ENCODE results near the gene AIF1.
"Not testable (repeated sequence)": the region's sequence is repeated elsewhere in the genome, so short reads cannot be mapped to it uniquely, and the experiment has no call there.

AIF1 gene

GRCh38 chr6:31585491-31585890 lies 29.5 kb upstream of the AIF1 start:
- Histone ChIP-seq H3K9me3 (ENCODE audit: control insufficient read depth, low read length) (no peaks in the 10 kb centered on the region), H3K9ac (ENCODE audit: low read length) (no peak overlapping the region), H3K4me1 (ENCODE audit: control insufficient read depth, insufficient read depth, low read length) (peaks cover 8% of the 10 kb centered on the region), H3K27me3 (replicated peaks; ENCODE audit: control insufficient read depth, insufficient read depth, low read length) (no peaks in the 10 kb centered on the region), H3K36me3 (ENCODE audit: control insufficient read depth, insufficient read depth, low read length, severe bottlenecking) (no peaks in the 10 kb centered on the region), H3K4me3 (ENCODE audit: low read length) (no peak overlapping the region)
- DNase-seq (ENCODE audit: low read depth): no peak

GRCh38 chr6:31586008-31586407 lies 29.0 kb upstream of the AIF1 start, which contains the start of gene LST1:
Gene LST1, plus strand, starts transcription at chr6:31586277. Its CDS starts 1,023 bp downstream, at chr6:31587300.
- no peak for DNase-seq (ENCODE audit: low read depth)

GRCh38 chr6:31586599-31587281 lies 28.3 kb upstream of the AIF1 start:
- peaks cover 2% of the 10 kb centered on the region for H3K4me1 ChIP-seq (ENCODE audit: control insufficient read depth, insufficient read depth, low read length)
- H3K9me3 ChIP-seq (ENCODE audit: control insufficient read depth, low read length): no peaks in the 10 kb centered on the region
- no peaks in the 10 kb centered on the region for H3K27me3 ChIP-seq (replicated peaks; ENCODE audit: control insufficient read depth, insufficient read depth, low read length)
- no peak overlapping the region for H3K9ac ChIP-seq (ENCODE audit: low read length)
- H3K36me3 ChIP-seq (ENCODE audit: control insufficient read depth, insufficient read depth, low read length, severe bottlenecking): no peaks in the 10 kb centered on the region
- no peak for DNase-seq (ENCODE audit: low read depth)
- H3K4me3 ChIP-seq (ENCODE audit: low read length): no peak overlapping the region

More at GRCh38 chr6:31586008-31586407, 29.0 kb upstream of the AIF1 start, which contains the start of gene LST1:
- H3K4me1 ChIP-seq (ENCODE audit: control insufficient read depth, insufficient read depth, low read length): peaks cover 6% of the 10 kb centered on the region
- no peaks in the 10 kb centered on the region for H3K9me3 ChIP-seq (ENCODE audit: control insufficient read depth, low read length)
- H3K36me3 ChIP-seq (ENCODE audit: control insufficient read depth, insufficient read depth, low read length, severe bottlenecking): no peaks in the 10 kb centered on the region
- no peak within 1 kb of the TSS for H3K9ac ChIP-seq (ENCODE audit: low read length)
- no peak within 1 kb of the TSS for H3K4me3 ChIP-seq (ENCODE audit: low read length)
- H3K27me3 ChIP-seq (replicated peaks; ENCODE audit: control insufficient read depth, insufficient read depth, low read length): no peaks in the 10 kb centered on the region

GRCh38 chr6:31587791-31588777 lies 26.9 kb upstream of the AIF1 start:
- Histone ChIP-seq H3K9me3 (ENCODE audit: control insufficient read depth, low read length) (no peaks in the 10 kb centered on the region), H3K36me3 (ENCODE audit: control insufficient read depth, insufficient read depth, low read length, severe bottlenecking) (no peaks in the 10 kb centered on the region), H3K27me3 (replicated peaks; ENCODE audit: control insufficient read depth, insufficient read depth, low read length) (no peaks in the 10 kb centered on the region), H3K9ac (ENCODE audit: low read length) (no peak overlapping the region), H3K4me1 (ENCODE audit: control insufficient read depth, insufficient read depth, low read length) (no peaks in the 10 kb centered on the region), H3K4me3 (ENCODE audit: low read length) (no peak overlapping the region)
- no peak for DNase-seq (ENCODE audit: low read depth)

- Histone ChIP-seq H3K36me3 (ENCODE audit: control insufficient read depth, insufficient read depth, low read length, severe bottlenecking) (no peaks in the 10 kb centered on the region), H3K9ac (ENCODE audit: low read length) (no peak overlapping the region), H3K4me3 (ENCODE audit: low read length) (no peak overlapping the region), H3K27me3 (replicated peaks; ENCODE audit: control insufficient read depth, insufficient read depth, low read length) (no peaks in the 10 kb centered on the region), H3K9me3 (ENCODE audit: control insufficient read depth, low read length) (no peaks in the 10 kb centered on the region), H3K4me1 (ENCODE audit: control insufficient read depth, insufficient read depth, low read length) (no peaks in the 10 kb centered on the region)
- DNase-seq (ENCODE audit: low read depth): no peak
Measured at GRCh38 chr6:31588871-31589650, 26.0 kb upstream of the AIF1 start.

GRCh38 chr6:31590691-31591090 lies 24.3 kb upstream of the AIF1 start:
- not testable (repeated sequence) for H3K4me1 ChIP-seq (ENCODE audit: control insufficient read depth, insufficient read depth, low read length); H3K4me3 ChIP-seq (ENCODE audit: low read length); DNase-seq (ENCODE audit: low read depth)

GRCh38 chr6:31592396-31592771 lies 22.6 kb upstream of the AIF1 start:
- H3K4me3 ChIP-seq (ENCODE audit: low read length): no peak overlapping the region

More at GRCh38 chr6:31590691-31591090, 24.3 kb upstream of the AIF1 start:
- H3K27me3 ChIP-seq (replicated peaks; ENCODE audit: control insufficient read depth, insufficient read depth, low read length); H3K9me3 ChIP-seq (ENCODE audit: control insufficient read depth, low read length); H3K36me3 ChIP-seq (ENCODE audit: control insufficient read depth, insufficient read depth, low read length, severe bottlenecking); H3K9ac ChIP-seq (ENCODE audit: low read length): not testable (repeated sequence)

GRCh38 chr6:31597006-31597405 lies 18.0 kb upstream of the AIF1 start:
- Histone ChIP-seq H3K9ac (ENCODE audit: low read length) (no peak overlapping the region), H3K4me3 (ENCODE audit: low read length) (no peak overlapping the region), H3K27me3 (replicated peaks; ENCODE audit: control insufficient read depth, insufficient read depth, low read length) (no peaks in the 10 kb centered on the region), H3K4me1 (ENCODE audit: control insufficient read depth, insufficient read depth, low read length) (no peaks in the 10 kb centered on the region), H3K9me3 (ENCODE audit: control insufficient read depth, low read length) (no peaks in the 10 kb centered on the region), H3K36me3 (ENCODE audit: control insufficient read depth, insufficient read depth, low read length, severe bottlenecking) (no peaks in the 10 kb centered on the region)
- DNase-seq (ENCODE audit: low read depth): peak; percentile 41

More at GRCh38 chr6:31592396-31592771, 22.6 kb upstream of the AIF1 start:
- no peaks in the 10 kb centered on the region for H3K9me3 ChIP-seq (ENCODE audit: control insufficient read depth, low read length)
- no peaks in the 10 kb centered on the region for H3K4me1 ChIP-seq (ENCODE audit: control insufficient read depth, insufficient read depth, low read length)
- no peak for DNase-seq (ENCODE audit: low read depth)
- H3K27me3 ChIP-seq (replicated peaks; ENCODE audit: control insufficient read depth, insufficient read depth, low read length): no peaks in the 10 kb centered on the region
- H3K36me3 ChIP-seq (ENCODE audit: control insufficient read depth, insufficient read depth, low read length, severe bottlenecking): no peaks in the 10 kb centered on the region
- no peak overlapping the region for H3K9ac ChIP-seq (ENCODE audit: low read length)

- Histone ChIP-seq H3K4me1 (ENCODE audit: control insufficient read depth, insufficient read depth, low read length) (no peaks in the 10 kb centered on the region), H3K9ac (ENCODE audit: low read length) (no peak overlapping the region)
- no peak for DNase-seq (ENCODE audit: low read depth)
Measured at GRCh38 chr6:31607317-31607716, 7.7 kb upstream of the AIF1 start.

GRCh38 chr6:31609519-31610406 lies 5.3 kb upstream of the AIF1 start:
- H3K4me1 ChIP-seq (ENCODE audit: control insufficient read depth, insufficient read depth, low read length): no peaks in the 10 kb centered on the region
- no peaks in the 10 kb centered on the region for H3K9me3 ChIP-seq (ENCODE audit: control insufficient read depth, low read length)
- no peaks in the 10 kb centered on the region for H3K27me3 ChIP-seq (replicated peaks; ENCODE audit: control insufficient read depth, insufficient read depth, low read length)
- H3K4me3 ChIP-seq (ENCODE audit: low read length): no peak overlapping the region
- H3K9ac ChIP-seq (ENCODE audit: low read length): no peak overlapping the region
- no peaks in the 10 kb centered on the region for H3K36me3 ChIP-seq (ENCODE audit: control insufficient read depth, insufficient read depth, low read length, severe bottlenecking)
- no peak for DNase-seq (ENCODE audit: low read depth)

More at GRCh38 chr6:31607317-31607716, 7.7 kb upstream of the AIF1 start:
- H3K36me3 ChIP-seq (ENCODE audit: control insufficient read depth, insufficient read depth, low read length, severe bottlenecking): no peaks in the 10 kb centered on the region
- H3K27me3 ChIP-seq (replicated peaks; ENCODE audit: control insufficient read depth, insufficient read depth, low read length): no peaks in the 10 kb centered on the region
- no peaks in the 10 kb centered on the region for H3K9me3 ChIP-seq (ENCODE audit: control insufficient read depth, low read length)
- H3K4me3 ChIP-seq (ENCODE audit: low read length): no peak overlapping the region
